Stimulated activated CD8-positive, alpha-beta memory T cell treated with anti-CD3 and anti-CD28 coated beads, Interleukin-4, amount 100 ng/mL, for 24 hours (primary cell): ENCODE data around the gene GDF3.
"Not testable (repeated sequence)": the region's sequence is repeated elsewhere in the genome, so short reads cannot be mapped to it uniquely, and the experiment has no call there.

ENCODE experiments used
- DNase-seq: peaks from one replicate; pipeline ENCODE4 v3.0.0-alpha.2; 2020; ENCODE audit warnings: low read depth

Gene GDF3

GRCh38 chr12:7695566-7696197, at the start of gene GDF3:
Gene GDF3 (minus strand): TSS chr12:7695775. CDS start chr12:7695728, 47 bp downstream.
- DNase-seq: no peak

GRCh38 chr12:7732993-7733392, 37.4 kb upstream of the GDF3 start:
- no peak for DNase-seq

GRCh38 chr12:7731486-7731885, 35.9 kb upstream of the GDF3 start:
- no peak for DNase-seq

- DNase-seq: not testable (repeated sequence)
These were observed 35.4 kb upstream of the GDF3 start for GRCh38 chr12:7730984-7731383.

GRCh38 chr12:7729746-7730145, 34.2 kb upstream of the GDF3 start:
- DNase-seq: no peak

- DNase-seq: no peak
These were observed 28.4 kb upstream of the GDF3 start for GRCh38 chr12:7723926-7724325.

- no peak for DNase-seq
These were observed 24.6 kb upstream of the GDF3 start for GRCh38 chr12:7719946-7720730.

- no peak for DNase-seq
These were observed 20.8 kb upstream of the GDF3 start for GRCh38 chr12:7716381-7716780.

GRCh38 chr12:7712841-7713442, 17.4 kb upstream of the GDF3 start:
- DNase-seq: no peak

GRCh38 chr12:7711133-7711532, 15.6 kb upstream of the GDF3 start, which contains the start of gene DPPA3:
Gene DPPA3 (plus strand): TSS chr12:7711433. CDS start chr12:7711571, 138 bp downstream.
- no peak for DNase-seq

GRCh38 chr12:7709969-7710675, 14.5 kb upstream of the GDF3 start:
- no peak for DNase-seq

- no peak for DNase-seq
These were observed 10.3 kb upstream of the GDF3 start for GRCh38 chr12:7705846-7706245.

- no peak for DNase-seq
These were observed 376 bp downstream of the GDF3 start for GRCh38 chr12:7695237-7695560.

- DNase-seq: no peak
These were observed 879 bp downstream of the GDF3 start for GRCh38 chr12:7694556-7695236.

GRCh38 chr12:7693793-7694192, 1.8 kb downstream of the GDF3 start:
- no peak for DNase-seq

- no peak for DNase-seq
These were observed 14.0 kb downstream of the GDF3 start for GRCh38 chr12:7681535-7681934.

GRCh38 chr12:7679251-7680045, 16.1 kb downstream of the GDF3 start:
- no peak for DNase-seq

GRCh38 chr12:7678744-7679143, 16.8 kb downstream of the GDF3 start:
- DNase-seq: no peak

GRCh38 chr12:7677432-7677888, 18.1 kb downstream of the GDF3 start:
- not testable (repeated sequence) for DNase-seq

- not testable (repeated sequence) for DNase-seq
These were observed 20.1 kb downstream of the GDF3 start for GRCh38 chr12:7675455-7675854.

- no peak for DNase-seq
These were observed 27.4 kb downstream of the GDF3 start for GRCh38 chr12:7668171-7668570.
